ENCODE measurements around the gene MDFIC. TPM values are rescaled to one million over a fixed set of nuclear protein-coding genes. Genes with fewer than 3 reads are reported as not detected.

Gene MDFIC
- total RNA-seq, 1 donor from 2014 or later: 24.8 TPM

DNA sequence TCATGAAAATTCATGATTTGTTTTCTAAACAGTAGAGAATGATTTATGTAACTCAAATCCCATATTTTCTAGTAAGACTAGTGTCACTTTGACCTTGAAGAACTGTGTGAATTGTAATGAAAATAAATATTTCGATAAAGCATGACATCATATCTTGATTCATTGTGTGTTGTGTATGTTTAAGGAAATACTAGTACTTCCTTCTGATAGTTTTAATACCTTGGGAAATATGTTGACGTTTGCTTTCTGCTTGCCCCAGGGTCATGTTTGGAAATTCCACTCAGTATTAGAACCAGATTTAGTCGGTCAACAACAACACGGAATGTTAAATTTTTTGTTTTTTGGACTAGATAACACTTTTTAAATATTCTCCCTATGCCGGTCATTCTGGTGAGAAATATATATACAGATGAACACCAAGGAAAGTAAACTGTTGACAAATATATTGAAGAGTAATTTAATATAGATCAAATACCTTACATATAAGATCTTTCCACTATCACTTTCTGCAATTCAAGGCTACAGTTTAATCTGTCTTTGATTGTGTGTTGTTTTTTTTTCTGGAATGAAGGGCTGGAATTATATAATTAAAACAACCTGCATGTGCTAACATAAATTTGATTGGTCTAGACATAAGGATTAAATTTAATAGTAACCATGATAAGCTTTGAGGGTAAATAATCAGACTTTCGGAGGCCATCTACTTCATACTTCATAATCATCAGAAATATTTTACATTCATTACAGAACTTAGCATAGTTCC lies 126.2 kb downstream of the MDFIC start:
- no peak for DNase-seq (ENCODE audit: low read depth)
- TF ChIP-seq, protein P1, sequence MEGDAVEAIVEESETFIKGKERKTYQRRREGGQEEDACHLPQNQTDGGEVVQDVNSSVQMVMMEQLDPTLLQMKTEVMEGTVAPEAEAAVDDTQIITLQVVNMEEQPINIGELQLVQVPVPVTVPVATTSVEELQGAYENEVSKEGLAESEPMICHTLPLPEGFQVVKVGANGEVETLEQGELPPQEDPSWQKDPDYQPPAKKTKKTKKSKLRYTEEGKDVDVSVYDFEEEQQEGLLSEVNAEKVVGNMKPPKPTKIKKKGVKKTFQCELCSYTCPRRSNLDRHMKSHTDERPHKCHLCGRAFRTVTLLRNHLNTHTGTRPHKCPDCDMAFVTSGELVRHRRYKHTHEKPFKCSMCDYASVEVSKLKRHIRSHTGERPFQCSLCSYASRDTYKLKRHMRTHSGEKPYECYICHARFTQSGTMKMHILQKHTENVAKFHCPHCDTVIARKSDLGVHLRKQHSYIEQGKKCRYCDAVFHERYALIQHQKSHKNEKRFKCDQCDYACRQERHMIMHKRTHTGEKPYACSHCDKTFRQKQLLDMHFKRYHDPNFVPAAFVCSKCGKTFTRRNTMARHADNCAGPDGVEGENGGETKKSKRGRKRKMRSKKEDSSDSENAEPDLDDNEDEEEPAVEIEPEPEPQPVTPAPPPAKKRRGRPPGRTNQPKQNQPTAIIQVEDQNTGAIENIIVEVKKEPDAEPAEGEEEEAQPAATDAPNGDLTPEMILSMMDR (conservative IDR thresholded peaks at IDR 0.05; ENCODE audit: low read depth, low read length): no peak
- H3K4me3 ChIP-seq (ENCODE audit: low read depth, low read length): no peak overlapping the region

GRCh38 chr7:115052706-115053105 lies 130.8 kb downstream of the MDFIC start:
- DNase-seq (ENCODE audit: low read depth): no peak
- TF ChIP-seq, protein P1 (conservative IDR thresholded peaks at IDR 0.05; ENCODE audit: low read depth, low read length): peak; percentile 9
- no peak overlapping the region for H3K4me3 ChIP-seq (ENCODE audit: low read depth, low read length)

GRCh38 chr7:115054478-115055065 lies 132.7 kb downstream of the MDFIC start:
- no peak for DNase-seq (ENCODE audit: low read depth)
- no peak overlapping the region for H3K4me3 ChIP-seq (ENCODE audit: low read depth, low read length)
- TF ChIP-seq, protein P1 (conservative IDR thresholded peaks at IDR 0.05; ENCODE audit: low read depth, low read length): no peak

DNA sequence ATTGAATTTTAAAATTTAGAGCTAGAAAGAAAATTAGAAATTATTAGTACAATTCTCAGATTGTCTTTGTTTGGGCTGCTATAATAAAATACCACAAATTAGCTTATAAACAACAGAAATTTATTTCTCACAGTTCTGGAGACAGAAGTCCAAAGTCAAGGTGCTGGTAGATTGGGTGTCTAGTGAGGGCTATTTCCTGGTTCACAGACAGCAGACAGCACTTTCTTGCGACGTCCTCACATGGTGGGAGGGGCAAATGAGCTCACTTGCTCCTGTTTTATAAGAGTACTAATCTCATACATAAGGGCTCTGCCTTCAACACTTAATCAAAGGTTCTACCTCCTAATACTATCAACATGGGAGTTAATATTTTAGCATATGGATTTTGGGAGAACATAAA lies 134.1 kb downstream of the MDFIC start:
- DNase-seq (ENCODE audit: low read depth): no peak
- no peak overlapping the region for H3K4me3 ChIP-seq (ENCODE audit: low read depth, low read length)
- TF ChIP-seq, protein P1 (conservative IDR thresholded peaks at IDR 0.05; ENCODE audit: low read depth, low read length): no peak

GRCh38 chr7:115058726-115059125 lies 136.8 kb downstream of the MDFIC start:
- TF ChIP-seq, protein P1 (conservative IDR thresholded peaks at IDR 0.05; ENCODE audit: low read depth, low read length): no peak
- H3K4me3 ChIP-seq (ENCODE audit: low read depth, low read length): no peak overlapping the region
- no peak for DNase-seq (ENCODE audit: low read depth)

GRCh38 chr7:115059321-115059720 lies 137.4 kb downstream of the MDFIC start:
- no peak overlapping the region for H3K4me3 ChIP-seq (ENCODE audit: low read depth, low read length)
- TF ChIP-seq, protein P1 (conservative IDR thresholded peaks at IDR 0.05; ENCODE audit: low read depth, low read length): no peak
- DNase-seq (ENCODE audit: low read depth): peak; percentile 31
